ENCODE measurements around the gene KLK11.
A peak's percentile ranks its signal among the peaks of the same experiment; 100 is the strongest.

The KLK11 gene, protein sequence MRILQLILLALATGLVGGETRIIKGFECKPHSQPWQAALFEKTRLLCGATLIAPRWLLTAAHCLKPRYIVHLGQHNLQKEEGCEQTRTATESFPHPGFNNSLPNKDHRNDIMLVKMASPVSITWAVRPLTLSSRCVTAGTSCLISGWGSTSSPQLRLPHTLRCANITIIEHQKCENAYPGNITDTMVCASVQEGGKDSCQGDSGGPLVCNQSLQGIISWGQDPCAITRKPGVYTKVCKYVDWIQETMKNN

DNA sequence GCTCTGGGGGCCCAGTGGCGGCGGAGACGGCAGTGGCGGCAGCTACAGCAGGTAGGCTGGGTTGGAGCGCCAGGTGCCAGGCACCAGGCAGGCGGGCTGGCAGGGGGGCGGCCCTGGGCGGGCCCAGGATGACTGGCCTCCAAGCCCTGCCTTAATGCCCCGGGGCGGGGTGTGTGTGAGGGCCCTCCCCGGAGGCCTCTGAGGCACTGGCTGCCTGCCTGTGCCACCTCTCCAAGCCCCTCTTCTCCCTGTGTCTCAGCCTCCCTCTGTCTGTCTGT lies at the start of gene KLK11:
Gene KLK11 (minus strand): TSS at position 63 of the 278 bp plus-strand sequence. CDS start 985 bp downstream, outside the sequence.
- DNase-seq: no peak

DNA sequence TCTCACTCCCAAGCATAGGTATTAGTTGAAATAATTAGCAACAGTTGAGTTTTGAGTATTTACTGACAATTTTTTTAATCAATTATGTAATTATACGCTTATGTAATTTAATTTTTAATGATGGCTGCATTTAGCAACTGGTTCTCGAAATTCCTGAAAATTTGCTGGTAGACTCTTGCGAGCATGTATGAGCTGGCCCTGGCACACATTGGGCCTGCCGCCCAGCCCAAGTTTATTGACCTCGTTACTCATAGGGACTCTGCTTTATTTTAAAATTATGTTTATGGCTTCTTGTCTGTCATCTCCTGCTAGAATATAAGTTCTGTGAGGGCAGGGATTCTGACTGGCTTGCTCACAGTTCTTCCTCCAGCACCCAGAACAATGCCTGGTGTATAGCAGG lies 49.6 kb upstream of the KLK11 start:
- DNase-seq: no peak

DNA sequence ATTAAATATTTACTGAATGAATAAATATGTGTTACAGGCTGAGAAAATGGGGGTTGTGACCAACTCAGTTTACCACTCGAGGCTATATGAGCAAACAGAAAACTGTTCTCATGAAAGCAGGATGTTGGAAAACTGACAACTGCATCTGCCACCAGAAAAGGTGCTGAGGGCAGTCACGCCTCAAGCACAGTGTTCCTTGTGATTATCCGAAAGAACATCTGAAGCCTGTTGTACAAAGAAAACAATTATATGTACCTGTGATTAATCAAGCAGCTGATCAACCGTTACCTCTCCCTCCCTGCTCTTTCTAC lies 44.6 kb upstream of the KLK11 start:
- no peak for DNase-seq

DNA sequence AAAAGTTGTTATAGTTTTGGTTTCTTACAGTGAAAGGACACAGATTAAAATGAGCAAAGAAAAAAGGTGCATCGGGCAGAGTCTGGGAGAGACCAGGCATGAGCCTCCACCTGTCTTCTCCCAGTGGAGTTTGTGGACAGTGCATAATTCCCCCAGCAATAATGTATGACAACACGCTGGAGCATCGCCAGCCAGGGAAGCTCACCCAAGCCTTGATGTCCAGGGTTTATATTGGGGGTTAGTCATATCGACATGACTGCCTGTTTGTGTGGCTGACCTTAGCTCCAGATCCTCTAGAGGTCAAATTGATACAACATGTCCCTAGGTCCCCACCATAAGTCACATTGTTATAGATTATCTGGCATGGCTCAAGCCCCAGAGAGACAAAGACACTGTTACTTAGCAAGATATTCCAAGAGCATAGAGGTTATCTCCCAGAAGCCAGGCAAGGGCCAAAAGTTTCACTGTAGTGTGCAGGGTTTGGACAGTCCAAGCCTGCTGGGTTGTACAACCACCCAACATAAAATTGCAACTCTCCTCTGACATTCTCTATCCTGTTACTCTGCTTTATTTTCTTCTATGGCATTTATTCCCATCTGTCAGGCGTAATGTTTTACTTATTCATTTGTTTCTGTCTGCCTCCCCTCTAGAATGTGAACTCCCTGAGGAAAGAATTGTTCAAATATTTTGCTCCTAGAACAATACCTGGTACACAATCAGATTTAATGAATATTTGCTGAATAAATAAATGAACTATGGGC lies 44.1 kb upstream of the KLK11 start:
- DNase-seq: no peak

DNA sequence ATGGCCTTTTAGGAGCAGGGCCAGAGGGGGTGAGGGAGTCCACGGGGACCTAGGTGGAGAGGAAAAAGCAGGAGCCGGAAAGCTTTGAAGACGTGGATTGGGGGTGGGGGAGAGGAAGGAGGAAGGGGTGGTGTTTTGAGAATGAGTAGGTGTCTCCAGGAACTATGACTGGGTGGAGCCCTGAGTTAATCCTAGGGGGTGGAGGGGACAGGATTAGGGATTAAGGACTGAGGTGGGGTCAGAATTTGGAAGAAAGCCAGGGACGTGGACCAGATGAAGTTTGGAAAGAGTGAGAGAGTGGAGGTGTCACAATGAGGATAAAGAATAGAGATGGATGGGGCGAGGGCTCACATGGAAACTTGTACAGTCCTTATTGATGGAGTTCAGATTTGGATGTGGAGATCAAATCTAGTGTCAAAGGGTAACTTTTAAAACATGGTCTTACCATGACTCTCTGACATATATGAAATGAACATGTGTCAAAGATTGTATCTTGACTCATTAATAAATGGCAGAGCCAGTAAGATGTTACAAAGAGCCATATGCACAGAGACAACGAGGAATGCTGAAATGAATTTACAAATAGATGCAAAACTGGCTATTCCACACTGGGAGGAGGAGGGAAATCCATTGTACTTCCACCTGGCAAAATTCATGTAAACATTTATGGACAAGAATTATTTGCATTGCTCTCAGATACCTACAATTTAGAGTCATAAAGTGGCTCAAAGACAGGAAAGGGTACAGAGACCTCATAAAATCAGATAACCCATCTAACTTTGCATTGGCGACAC lies 40.2 kb upstream of the KLK11 start:
- DNase-seq: no peak

DNA sequence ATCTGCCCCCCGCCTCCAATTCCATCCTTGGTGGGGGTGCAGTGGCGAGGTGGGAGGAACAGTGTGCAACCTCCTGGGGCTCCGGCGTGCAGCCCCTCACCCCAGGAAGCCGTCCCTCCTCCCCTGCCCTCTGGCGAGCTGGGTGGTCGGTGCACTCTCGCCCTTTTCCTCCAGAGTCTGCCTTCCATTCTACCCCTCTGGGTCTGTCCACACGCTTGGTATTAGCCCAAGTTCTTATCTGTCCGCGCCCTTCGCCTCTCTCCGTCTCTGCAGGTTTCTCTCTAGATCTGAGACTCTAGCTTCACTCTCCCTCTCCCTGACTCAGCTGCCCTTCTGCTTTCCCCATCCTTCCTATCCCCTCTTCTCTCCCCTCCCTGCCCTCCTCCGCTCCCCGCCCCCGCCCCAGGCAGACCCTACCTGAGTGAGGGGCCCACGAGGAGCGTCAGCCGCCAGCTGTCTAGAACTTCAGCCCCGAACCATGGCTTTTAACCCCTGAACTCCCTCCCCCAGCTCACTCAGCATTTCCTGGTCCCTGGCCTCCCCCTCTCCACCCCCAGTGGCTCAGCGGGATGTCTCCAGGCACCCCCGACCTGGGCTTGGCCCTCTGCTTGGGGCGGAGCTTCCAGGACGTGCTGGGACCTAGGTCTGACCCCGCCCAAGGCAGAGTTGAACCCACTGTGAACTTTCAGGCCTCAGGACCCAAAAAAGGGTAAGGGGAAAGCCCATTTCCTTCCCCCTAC lies 39.0 kb upstream of the KLK11 start:
- DNase-seq: no peak

DNA sequence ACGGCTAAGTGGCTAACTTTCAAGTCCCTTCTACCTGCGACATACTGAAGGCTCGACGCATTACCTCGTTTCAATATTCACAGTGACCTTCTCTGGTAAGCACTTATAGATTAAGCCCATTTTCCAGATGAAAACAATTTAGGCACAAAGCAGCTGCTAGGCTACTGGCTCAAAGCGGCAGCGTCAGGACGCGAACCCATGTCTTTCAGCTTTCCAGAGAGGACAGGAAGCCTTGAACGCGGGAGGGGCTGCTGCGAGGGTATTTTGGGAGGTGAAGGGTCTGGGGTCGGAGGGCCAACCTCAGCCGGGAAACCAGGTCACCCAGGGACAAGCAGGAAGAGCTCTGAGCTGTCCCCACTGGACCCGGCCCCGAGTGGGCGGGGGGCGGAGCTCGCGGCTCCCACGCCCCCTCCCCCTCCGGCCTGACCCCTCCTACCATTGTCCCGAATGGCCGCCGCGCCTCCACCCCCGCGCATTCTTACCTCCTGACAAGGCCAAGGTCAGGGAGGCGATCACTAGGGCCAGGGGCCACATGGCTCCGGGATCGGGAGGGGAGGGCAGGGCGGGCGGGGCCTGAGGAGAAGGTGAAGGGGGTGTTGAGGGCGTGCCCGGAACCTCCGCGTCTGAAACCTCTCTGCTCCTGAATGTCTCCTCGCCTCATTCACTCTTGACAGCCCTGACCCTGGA lies 38.3 kb upstream of the KLK11 start, which contains the start of gene KLK13:
Gene KLK13 (minus strand): TSS at position 559 of the 687 bp plus-strand sequence. CDS start 25 bp downstream, at position 534.
- DNase-seq: peak; percentile 6

DNA sequence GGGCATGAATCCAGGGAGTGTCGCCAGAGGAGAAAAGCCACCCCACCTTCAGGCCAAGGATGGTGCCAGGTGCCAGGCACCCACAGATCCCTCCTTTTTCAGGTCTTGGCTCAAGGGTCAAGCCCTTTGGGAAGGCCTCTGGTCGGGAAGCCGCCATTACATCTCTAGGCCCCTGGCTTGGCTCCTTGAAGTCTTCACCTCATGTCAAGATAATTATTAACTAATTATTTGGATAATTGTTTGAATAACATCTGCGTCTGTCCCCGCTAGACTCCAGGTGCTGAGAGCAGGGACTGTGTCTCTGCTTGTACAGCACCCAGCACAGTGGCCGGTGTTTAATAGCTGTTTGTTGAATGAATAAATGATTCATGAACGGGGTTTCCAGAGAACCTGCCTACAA lies 37.2 kb upstream of the KLK11 start:
- DNase-seq: no peak

DNA sequence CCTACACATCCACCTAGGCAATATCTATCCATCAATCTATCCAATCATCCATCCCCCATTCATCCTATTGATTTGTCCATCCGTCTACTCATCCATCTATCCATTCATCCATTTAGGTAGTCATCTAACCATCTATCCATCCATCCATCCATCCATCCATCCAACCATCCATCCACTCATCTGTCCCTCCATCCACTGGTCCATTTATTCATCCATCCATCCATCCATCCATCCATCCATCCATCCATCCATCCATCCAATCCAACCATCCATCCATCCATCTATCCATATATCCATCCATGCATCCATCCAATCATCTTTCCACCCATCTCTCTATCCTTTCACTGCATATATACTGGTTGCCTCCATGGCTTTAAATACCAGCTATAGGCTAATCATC lies 34.6 kb upstream of the KLK11 start:
- DNase-seq: no peak

DNA sequence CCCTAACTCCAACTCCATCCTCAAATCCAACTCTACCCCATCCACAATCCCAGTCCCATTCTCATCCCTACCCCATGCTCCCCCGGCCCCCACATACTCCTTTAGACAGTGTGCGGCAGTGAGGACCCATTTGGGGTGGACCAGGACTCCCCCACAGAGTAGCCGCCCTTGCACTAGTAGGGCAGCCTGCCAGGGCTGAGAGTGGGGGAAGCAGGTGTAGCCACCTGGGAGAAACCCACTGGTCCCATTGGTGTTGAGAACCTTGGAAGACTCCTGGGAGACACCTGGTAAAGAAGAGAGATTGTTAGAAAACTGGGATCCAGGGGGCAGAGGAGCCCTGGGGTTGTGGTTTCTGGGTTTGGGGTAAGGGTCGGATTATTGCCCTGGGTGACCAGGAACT lies 33.9 kb upstream of the KLK11 start:
- no peak for DNase-seq

DNA sequence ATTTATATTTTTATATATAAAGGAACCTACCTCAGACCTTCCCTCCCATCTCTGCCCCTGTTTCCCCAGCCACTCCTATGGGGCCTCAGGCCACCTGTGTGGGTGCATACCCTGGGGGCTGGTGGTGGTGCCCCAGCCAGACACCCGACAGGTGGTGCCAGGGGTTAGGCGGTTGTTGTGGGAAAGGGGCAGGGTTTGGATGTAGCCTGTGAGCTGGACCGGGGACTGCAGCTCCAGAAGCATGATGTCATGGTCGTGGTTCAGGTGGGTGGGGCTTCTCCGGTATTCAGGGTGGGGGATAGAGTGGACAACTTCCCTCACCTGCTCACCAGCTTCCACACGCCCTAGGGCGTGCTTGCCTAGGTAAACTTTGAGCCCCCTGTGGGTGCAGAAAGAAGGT lies 33.3 kb upstream of the KLK11 start:
- DNase-seq: no peak

DNA sequence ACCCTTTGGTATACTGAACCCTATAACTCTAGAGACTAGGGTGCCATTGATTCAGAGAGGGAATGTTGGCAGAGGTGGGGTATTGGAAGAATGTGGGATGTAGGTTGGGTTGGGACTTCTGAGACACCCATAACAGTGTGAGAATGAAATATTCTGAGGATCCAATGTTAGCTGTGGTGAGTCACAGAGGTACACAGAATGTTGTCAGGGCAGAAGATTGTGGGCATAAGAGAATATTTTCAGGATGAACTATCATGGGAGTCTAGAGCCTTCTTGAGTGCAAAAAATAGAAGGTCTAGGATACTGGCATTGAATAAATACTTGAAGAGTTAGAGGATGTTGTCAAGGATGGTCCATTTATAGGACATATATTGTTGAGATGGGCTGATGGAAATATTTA lies 29.4 kb upstream of the KLK11 start:
- no peak for DNase-seq

DNA sequence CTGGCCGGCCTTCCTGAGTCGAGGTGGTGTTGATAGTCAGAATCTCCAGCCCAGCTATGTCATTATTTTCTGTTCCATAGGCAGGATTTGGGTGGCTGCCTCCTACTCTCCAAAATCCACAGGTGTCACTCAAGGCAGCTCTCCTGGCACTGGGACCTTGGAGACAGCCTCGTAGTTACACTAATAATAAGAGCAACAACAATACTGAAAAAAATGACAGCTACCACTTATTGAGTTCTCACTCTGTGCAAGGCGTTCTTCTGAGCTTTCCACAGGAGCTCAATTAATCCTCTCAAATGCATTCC lies 20.6 kb upstream of the KLK11 start:
- no peak for DNase-seq

DNA sequence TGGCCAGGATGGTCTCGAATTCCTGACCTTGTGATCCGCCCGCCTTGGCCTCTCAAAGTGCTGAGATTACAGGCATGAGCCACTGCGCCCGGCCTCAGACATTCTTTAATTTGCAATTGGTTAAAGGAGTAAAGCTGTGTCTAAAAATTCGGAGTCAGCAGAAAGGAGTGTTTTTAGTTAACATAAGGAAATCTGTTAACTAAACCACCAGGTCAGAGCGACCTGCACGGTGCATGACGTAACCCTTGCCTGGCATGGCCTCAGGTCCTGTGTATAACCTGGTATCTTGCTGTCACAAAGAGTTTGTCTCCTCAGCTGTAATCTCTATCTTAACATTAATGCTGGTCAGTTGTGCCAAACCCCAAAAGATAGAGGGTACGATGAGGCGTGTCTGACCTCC lies 17.9 kb upstream of the KLK11 start:
- DNase-seq: no peak

DNA sequence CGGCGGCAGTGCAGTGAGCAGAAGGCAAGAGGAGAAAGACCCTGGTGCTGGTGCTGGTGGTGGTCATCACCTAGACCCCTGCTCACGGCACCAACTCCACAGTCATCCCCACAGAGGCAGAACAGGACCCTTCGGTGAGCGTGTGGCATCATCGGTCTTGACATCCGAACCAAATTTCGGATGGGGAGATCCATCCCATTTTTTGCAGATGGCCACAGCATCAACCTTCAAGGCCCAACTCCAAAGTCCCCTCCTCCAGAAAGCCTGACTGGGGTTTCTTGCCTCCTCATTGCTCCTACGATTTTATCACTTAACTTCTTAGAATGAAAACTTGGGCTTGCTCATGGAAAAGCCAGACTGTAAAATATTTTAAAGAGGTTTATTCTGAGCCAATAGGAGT lies 17.1 kb upstream of the KLK11 start:
- no peak for DNase-seq

DNA sequence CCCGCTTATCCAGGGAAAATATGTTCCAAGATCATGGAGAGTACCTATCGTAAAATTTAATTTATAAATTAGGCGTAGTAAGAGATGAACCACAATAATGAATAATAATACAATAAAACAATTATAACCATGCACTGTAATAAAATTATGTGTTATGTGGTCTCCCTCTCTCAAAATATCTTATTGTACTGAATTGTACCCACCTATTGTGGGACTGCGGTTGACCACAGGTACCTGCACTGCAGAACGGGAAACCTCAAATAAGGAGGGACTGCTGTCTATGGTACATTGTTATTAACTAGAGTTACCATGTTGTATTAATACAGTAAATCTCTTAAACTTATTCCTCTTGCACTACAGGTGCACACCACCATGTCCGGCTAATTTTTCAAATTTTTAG lies 13.7 kb upstream of the KLK11 start:
- DNase-seq: no peak

DNA sequence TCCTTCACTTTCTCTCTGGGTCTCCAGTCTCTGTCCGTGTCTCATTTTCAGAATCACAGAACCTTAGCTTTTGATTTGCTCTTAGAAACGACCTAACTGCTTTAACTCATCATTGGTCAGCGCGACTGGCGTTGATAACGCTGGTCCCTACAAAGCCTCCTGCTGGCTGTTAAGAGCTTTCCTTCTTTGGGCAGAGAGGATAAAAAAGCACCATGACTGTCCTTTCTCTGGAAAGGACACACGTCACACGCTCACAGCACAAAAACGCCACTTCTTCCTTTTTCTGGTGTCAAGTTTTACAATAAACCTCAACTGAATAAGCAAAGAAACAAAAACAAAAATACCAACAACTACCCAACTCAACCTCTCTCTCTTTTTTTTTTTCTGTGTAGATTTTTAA lies 10.1 kb upstream of the KLK11 start:
- peak; percentile 9 for DNase-seq

DNA sequence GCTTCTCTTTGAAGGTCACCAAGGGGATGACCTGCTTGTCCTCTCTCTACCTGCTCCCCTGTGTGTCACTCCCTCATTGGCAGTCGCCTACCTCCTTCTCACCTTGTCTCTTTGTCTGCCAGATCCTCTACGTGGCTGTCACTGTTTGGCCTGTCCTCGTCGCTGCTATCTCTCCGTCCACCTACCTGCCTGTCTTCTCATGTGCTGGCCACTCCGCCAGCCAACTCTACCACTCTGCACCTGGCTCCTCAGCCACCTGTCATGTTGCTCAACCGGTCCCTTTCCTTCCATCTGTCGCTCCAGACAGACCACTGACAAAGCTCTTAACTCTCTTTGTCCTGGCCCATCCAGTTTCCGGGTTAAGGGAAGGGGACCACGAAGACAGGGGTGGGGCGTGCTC lies 8.3 kb upstream of the KLK11 start, which contains the start of gene KLK12:
Gene KLK12 (minus strand): TSS at position 299 of the 400 bp plus-strand sequence. CDS start 381 bp downstream, outside the sequence.
- no peak for DNase-seq

DNA sequence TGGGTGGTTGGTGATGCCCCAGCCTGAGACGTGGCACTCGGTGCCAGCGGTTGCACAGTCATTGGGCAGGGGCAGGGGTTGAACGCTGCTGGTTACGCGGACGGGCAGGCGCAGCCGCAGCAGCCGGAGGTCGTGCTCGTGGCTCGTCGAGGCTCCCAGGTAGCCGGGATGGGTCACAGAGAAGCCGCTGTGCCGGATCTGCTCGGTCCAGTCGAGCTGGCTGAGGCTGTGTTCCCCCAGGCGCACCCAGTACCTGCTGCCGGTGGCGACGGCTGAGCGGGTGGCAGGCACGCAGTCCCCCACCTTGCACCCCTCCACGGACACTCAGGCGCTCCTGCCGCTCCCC lies 5.4 kb upstream of the KLK11 start:
- DNase-seq: no peak

DNA sequence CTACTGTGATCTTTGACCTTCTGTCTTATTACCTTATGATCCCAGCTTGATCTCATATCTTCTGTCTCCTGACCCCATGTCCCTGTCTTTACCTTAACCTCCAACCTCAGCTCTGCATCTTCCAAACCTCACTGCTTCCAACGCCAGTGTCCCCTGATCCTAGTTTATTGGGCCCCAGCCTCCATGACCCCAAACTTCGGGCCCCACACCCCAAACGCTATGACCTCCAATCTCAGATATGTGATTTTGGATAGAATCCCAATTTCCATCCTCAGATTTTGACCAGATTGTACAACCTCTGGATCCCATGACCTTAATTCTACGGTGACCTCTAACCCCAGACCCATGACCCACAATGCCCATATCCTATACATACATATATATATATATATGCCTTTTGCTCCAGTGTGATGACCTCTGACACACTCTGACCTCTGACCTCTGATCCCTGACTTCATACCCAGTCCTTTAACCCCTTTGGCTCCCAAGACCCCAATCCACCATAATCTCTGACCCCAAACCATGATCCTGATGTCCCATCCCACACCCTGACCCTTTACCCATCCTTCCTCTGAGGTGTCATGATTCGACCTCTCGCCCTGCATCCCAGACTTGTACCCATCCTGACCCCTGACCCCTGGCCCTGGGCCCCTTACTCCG lies 4.9 kb upstream of the KLK11 start:
- DNase-seq: no peak

DNA sequence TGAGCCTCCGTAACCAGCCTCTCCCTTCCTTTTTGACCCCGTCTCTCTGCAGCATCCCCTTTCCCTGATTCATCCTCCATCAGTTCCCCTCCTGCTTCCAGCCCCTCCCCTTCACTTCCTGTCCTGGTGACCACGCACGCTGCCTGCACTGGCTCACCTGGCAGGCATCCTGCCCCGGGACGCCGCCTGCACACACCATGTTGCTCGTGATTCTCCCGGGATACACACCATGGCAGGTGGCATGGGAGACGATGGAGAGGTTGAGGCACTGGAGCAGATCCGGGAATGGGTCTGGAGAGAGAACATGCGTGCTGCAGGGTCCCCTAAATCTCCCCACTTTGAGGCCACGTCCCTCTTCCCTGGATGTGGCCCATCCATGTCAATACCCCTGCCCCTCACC lies 4.2 kb upstream of the KLK11 start:
- no peak for DNase-seq

DNA sequence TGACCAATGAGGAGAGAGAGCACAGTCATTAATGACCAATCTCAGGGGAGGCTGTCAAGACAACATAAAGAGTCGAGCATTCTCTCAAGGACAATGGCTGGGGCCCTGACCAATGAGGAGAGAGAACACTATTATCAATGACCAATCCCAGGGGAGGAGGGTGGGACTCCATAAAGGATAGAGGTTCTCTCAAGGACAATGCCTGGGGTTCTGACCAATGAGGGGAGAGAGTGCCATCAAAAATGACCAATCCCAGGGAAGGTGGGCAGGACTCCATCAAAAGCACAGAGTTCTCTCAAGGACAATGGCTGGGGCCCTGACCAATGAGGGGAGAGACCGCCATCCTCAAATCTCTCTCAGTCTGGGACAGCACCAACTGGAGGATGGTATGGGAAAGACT lies 3.3 kb upstream of the KLK11 start:
- no peak for DNase-seq

DNA sequence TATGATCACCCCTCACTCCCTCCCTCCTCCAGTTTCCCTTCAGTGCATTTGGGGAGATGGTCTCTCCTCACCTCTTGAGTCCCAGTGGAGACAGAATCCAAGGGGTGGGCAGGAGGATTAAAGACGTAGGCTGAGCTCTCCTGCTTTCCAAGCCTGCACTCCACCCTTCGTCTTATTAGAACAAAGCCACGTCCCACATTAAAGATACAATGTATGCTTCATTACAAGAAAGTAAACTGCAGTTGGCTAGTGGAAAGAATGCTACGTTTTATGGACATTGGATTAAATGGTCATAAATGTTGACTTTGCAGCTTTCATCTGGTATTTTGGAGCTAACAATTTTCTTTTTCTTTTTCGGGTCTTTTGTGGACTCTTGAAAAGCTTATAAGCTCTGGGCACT lies 1.5 kb upstream of the KLK11 start:
- DNase-seq: no peak
